Adipose tissue (tissue), 3 donors: ENCODE measurements around the gene RIPPLY3. TPM values are rescaled to one million over a fixed set of nuclear protein-coding genes. Genes with fewer than 3 reads are reported as not detected.
"Not testable (repeated sequence)": the region's sequence is repeated elsewhere in the genome, so short reads cannot be mapped to it uniquely, and the experiment has no call there.

Experiments
- H3K27ac ChIP-seq: one replicate; pipeline ENCODE4 v1.5.1; 2013; ENCODE audit warnings: low read depth, low read length
- WGBS, 3 donors: extraction: QIAGEN DNeasy Blood & Tissue Kit; methylation state at CpG; one replicate each; pipeline ENCODE4 v1.1.7; 2013; 5-methylcytosine and 5-hydroxymethylcytosine counted together
- polyA plus RNA-seq, 3 donors: library from polyadenylated mRNA; stranded (reverse); fragments of 200-250 nt; gene quantifications; one replicate each; pipeline ENCODE4 v1.2.3, GENCODE V29; 2013
- donor health status: healthy with polysubstance abuse.
- donor health status: Bipolar disorder and iron deficiency.
- donor health status: healthy.

RIPPLY3 gene
- polyA plus RNA-seq, 3 donors: 0.02 TPM; not detected in 2

- 82 to 92% (median 86%) methylated on average over 12 of the region's 12 CpGs for WGBS, 3 donors
- H3K27ac ChIP-seq: not testable (repeated sequence)
These were observed 3.7 kb upstream of the RIPPLY3 start for GRCh38 chr21:37002851-37003250.

- 60 to 81% (median 75%) methylated on average over 3 of the region's 3 CpGs for WGBS, 3 donors
- H3K27ac ChIP-seq: not testable (repeated sequence)
These were observed 2.6 kb upstream of the RIPPLY3 start for GRCh38 chr21:37003917-37004316.

GRCh38 chr21:37005548-37006485, 685 bp upstream of the RIPPLY3 start:
- WGBS, 3 donors: 18 to 30% (median 23%) methylated on average over 72 to 76 of the region's 76 CpGs
- no peak overlapping the region for H3K27ac ChIP-seq

- H3K27ac ChIP-seq: no peak overlapping the region
- WGBS, 3 donors: 68 to 86% (median 75%) methylated on average over 12 of the region's 12 CpGs
These were observed 2.2 kb downstream of the RIPPLY3 start for GRCh38 chr21:37008724-37009123.

- 9 to 12% (median 12%) methylated on average over 30 of the region's 30 CpGs for WGBS, 3 donors
- H3K27ac ChIP-seq: no peak overlapping the region
These were observed 3.3 kb downstream of the RIPPLY3 start for GRCh38 chr21:37009740-37010341.

GRCh38 chr21:37017951-37018679, 11.6 kb downstream of the RIPPLY3 start:
- H3K27ac ChIP-seq: no peak overlapping the region
- WGBS, 3 donors: 53 to 75% (median 75%) methylated on average over 13 of the region's 13 CpGs

GRCh38 chr21:37026499-37026898, 20.0 kb downstream of the RIPPLY3 start:
- no peak overlapping the region for H3K27ac ChIP-seq
- WGBS, 3 donors: 38 to 48% (median 44%) methylated on average over 4 of the region's 4 CpGs

GRCh38 chr21:37028570-37028969, 22.1 kb downstream of the RIPPLY3 start:
- WGBS, 3 donors: 79 to 85% (median 82%) methylated on average over 4 of the region's 4 CpGs
- no peak overlapping the region for H3K27ac ChIP-seq

GRCh38 chr21:37030864-37031263, 24.4 kb downstream of the RIPPLY3 start:
- 93 to 96% (median 95%) methylated on average over 4 of the region's 4 CpGs for WGBS, 3 donors
- no peak overlapping the region for H3K27ac ChIP-seq

- no peak overlapping the region for H3K27ac ChIP-seq
- WGBS, 3 donors: 79 to 89% (median 86%) methylated on average over 5 of the region's 5 CpGs
These were observed 25.8 kb downstream of the RIPPLY3 start for GRCh38 chr21:37032293-37032692.

- 75 to 83% (median 82%) methylated on average over 4 of the region's 4 CpGs for WGBS, 3 donors
- no peak overlapping the region for H3K27ac ChIP-seq
These were observed 26.5 kb downstream of the RIPPLY3 start for GRCh38 chr21:37032877-37033471.

GRCh38 chr21:37034394-37034793, 27.9 kb downstream of the RIPPLY3 start:
- 84 to 91% (median 86%) methylated on average over 4 of the region's 4 CpGs for WGBS, 3 donors
- H3K27ac ChIP-seq: not testable (repeated sequence)

- no peak overlapping the region for H3K27ac ChIP-seq
These were observed 29.7 kb downstream of the RIPPLY3 start for GRCh38 chr21:37036177-37036576.

GRCh38 chr21:37039411-37040075, 33.0 kb downstream of the RIPPLY3 start:
- 66 to 78% (median 66%) methylated on average over 9 of the region's 9 CpGs for WGBS, 3 donors
- no peak overlapping the region for H3K27ac ChIP-seq

More at GRCh38 chr21:37036177-37036576, 29.7 kb downstream of the RIPPLY3 start:
- 86 to 95% (median 91%) methylated on average over 4 of the region's 4 CpGs for WGBS, 3 donors

- H3K27ac ChIP-seq: no peak overlapping the region
- WGBS, 3 donors: 88 to 94% (median 91%) methylated on average over 3 of the region's 3 CpGs
These were observed 33.7 kb downstream of the RIPPLY3 start for GRCh38 chr21:37040212-37040611.

- WGBS, 3 donors: 94 to 96% (median 95%) methylated on average over 4 of the region's 4 CpGs
- no peak overlapping the region for H3K27ac ChIP-seq
These were observed 35.3 kb downstream of the RIPPLY3 start for GRCh38 chr21:37041706-37042271.

GRCh38 chr21:37043818-37044217, 37.3 kb downstream of the RIPPLY3 start:
- 77 to 86% (median 78%) methylated on average over 6 of the region's 6 CpGs for WGBS, 3 donors
- no peak overlapping the region for H3K27ac ChIP-seq

- WGBS, 3 donors: 93 to 99% (median 94%) methylated on average over 3 of the region's 3 CpGs
- H3K27ac ChIP-seq: no peak overlapping the region
These were observed 38.1 kb downstream of the RIPPLY3 start for GRCh38 chr21:37044643-37045042.
